Mesenchymal stem cell (in vitro differentiated cells and primary cell): Measurements from ENCODE around the gene CCDC28A.

Experiments used
- DNase-seq: peaks from one replicate; pipeline ENCODE4 v3.0.0-alpha.2; 2013
- H2AFZ ChIP-seq: one replicate; pipeline ENCODE4 v1.6.1; 2013; ENCODE audit warnings: low read depth, mild to moderate bottlenecking, control low read depth, inconsistent platforms, low read length, moderate library complexity
- H2AK5ac ChIP-seq: 2 replicates; pipeline ENCODE4 v1.6.1; 2013; ENCODE audit warnings: low read length, moderate library complexity, mild to moderate bottlenecking, inconsistent platforms; ENCODE audit not compliant: severe bottlenecking
- H2BK120ac ChIP-seq: one replicate; pipeline ENCODE4 v1.6.1; 2013; ENCODE audit warnings: low read depth, mild to moderate bottlenecking, inconsistent platforms, low read length, moderate library complexity
- H2BK12ac ChIP-seq, 2 experiments: one replicate each; pipeline ENCODE4 v1.6.1; 2013; ENCODE audit warnings: inconsistent platforms in 2 of 2, low read length in 2 of 2, mild to moderate bottlenecking in 2 of 2, moderate library complexity in 2 of 2, control low read depth in 1 of 2
- H2BK15ac ChIP-seq: one replicate; pipeline ENCODE4 v1.6.1; 2013; ENCODE audit warnings: mild to moderate bottlenecking, low read depth, inconsistent platforms; ENCODE audit not compliant: poor library complexity, severe bottlenecking
- H2BK5ac ChIP-seq: 2 replicates; pipeline ENCODE4 v1.6.1; 2013; ENCODE audit warnings: low read depth, mild to moderate bottlenecking, low read length, control low read depth, inconsistent platforms; ENCODE audit not compliant: poor library complexity, severe bottlenecking
- H3K14ac ChIP-seq, 2 experiments: one replicate each; pipeline ENCODE4 v1.6.1; 2013; ENCODE audit warnings: inconsistent platforms in 2 of 2, low read length in 2 of 2, control low read depth in 1 of 2, mild to moderate bottlenecking in 1 of 2, moderate library complexity in 1 of 2
- H3K18ac ChIP-seq, 2 experiments: one replicate each; pipeline ENCODE4 v1.6.1; 2013; ENCODE audit warnings: inconsistent platforms in 2 of 2, low read length in 2 of 2, control low read depth in 1 of 2, low read depth in 1 of 2, mild to moderate bottlenecking in 1 of 2
- H3K23ac ChIP-seq, 2 experiments: one replicate each; pipeline ENCODE4 v1.6.1; 2013; ENCODE audit warnings: inconsistent platforms in 2 of 2, low read length in 2 of 2, mild to moderate bottlenecking in 2 of 2, moderate library complexity in 2 of 2, control low read depth in 1 of 2
- H3K27ac ChIP-seq: 2 replicates; pipeline ENCODE4 v1.5.1; 2013; ENCODE audit warnings: mild to moderate bottlenecking, moderate library complexity, low read length, control low read depth, inconsistent platforms; ENCODE audit not compliant: poor library complexity, severe bottlenecking
- H3K27me3 ChIP-seq, 2 experiments: 2 replicates each; pipeline versions ENCODE4 v1.6.1 to v1.7.0; 2013; ENCODE audit warnings: low read length in 2 of 2, mild to moderate bottlenecking in 2 of 2, moderate library complexity in 2 of 2, control low read depth in 1 of 2, inconsistent platforms in 1 of 2; ENCODE audit not compliant: control insufficient read depth in 1 of 2, insufficient read depth in 1 of 2
- H3K36me3 ChIP-seq, 2 experiments: 2 replicates each; pipeline versions ENCODE4 v1.6.1 to v1.7.0; 2013; ENCODE audit warnings: low read length in 2 of 2, control low read depth in 1 of 2, inconsistent platforms in 1 of 2, low read depth in 1 of 2, mild to moderate bottlenecking in 1 of 2; ENCODE audit not compliant: insufficient read depth in 2 of 2, control insufficient read depth in 1 of 2
- H3K4ac ChIP-seq, 2 experiments: one replicate each; pipeline ENCODE4 v1.6.1; 2013; ENCODE audit warnings: inconsistent platforms in 2 of 2, low read length in 2 of 2, mild to moderate bottlenecking in 2 of 2, moderate library complexity in 2 of 2, control low read depth in 1 of 2, low read depth in 1 of 2
- H3K4me1 ChIP-seq: 2 replicates; pipeline ENCODE4 v1.6.1; 2013; ENCODE audit warnings: low read depth, low read length, control low read depth; ENCODE audit not compliant: control insufficient read depth, insufficient read depth
- H3K4me2 ChIP-seq: 2 replicates; pipeline ENCODE4 v1.6.1; 2013; ENCODE audit warnings: low read length, mild to moderate bottlenecking, inconsistent platforms; ENCODE audit not compliant: poor library complexity, severe bottlenecking
- H3K4me3 ChIP-seq, 2 experiments: 2 replicates each; pipeline versions ENCODE4 v1.5.1 to v1.7.0; 2013; ENCODE audit warnings: low read length in 2 of 2, mild to moderate bottlenecking in 2 of 2, control low read depth in 1 of 2, low read depth in 1 of 2; ENCODE audit not compliant: insufficient read depth in 1 of 2
- H3K79me1 ChIP-seq: replicated peaks from 2 replicates; pipeline ENCODE4 v1.6.1; 2013; ENCODE audit warnings: mild to moderate bottlenecking, control low read depth, low read length, inconsistent platforms; ENCODE audit not compliant: poor library complexity, severe bottlenecking
- H3K9ac ChIP-seq: 2 replicates; pipeline ENCODE4 v1.7.0; 2013; ENCODE audit warnings: mild to moderate bottlenecking, low read length, moderate library complexity
- H3K9me3 ChIP-seq: 2 replicates; pipeline ENCODE4 v1.7.0; 2013; ENCODE audit warnings: mild to moderate bottlenecking, low read length; ENCODE audit not compliant: control insufficient read depth
- H4K8ac ChIP-seq: one replicate; pipeline ENCODE4 v1.6.1; 2013; ENCODE audit warnings: inconsistent platforms, mild to moderate bottlenecking, low read length, moderate library complexity
- H4K91ac ChIP-seq: one replicate; pipeline ENCODE4 v1.6.1; 2013; ENCODE audit warnings: mild to moderate bottlenecking, low read length, inconsistent platforms
- WGBS: methylation state at CpG from one replicate; pipeline ENCODE4 v1.1.7; 2013; ENCODE audit warnings: mixed read lengths; 5-methylcytosine and 5-hydroxymethylcytosine counted together

CCDC28A gene

GRCh38 chr6:138778331-138778730, 4.8 kb downstream of the CCDC28A start:
- no peak overlapping the region for H3K4me2 ChIP-seq
- no peak overlapping the region for H4K91ac ChIP-seq
- peaks cover 3 to 60% of the 10 kb centered on the region in 2 experiments for H3K36me3 ChIP-seq
- H3K14ac ChIP-seq = no peak overlapping the region
- H2BK15ac ChIP-seq = no peak overlapping the region
- H3K27ac ChIP-seq = no peak overlapping the region
- H3K4me1 ChIP-seq = no peaks in the 10 kb centered on the region
- H2BK5ac ChIP-seq = no peak overlapping the region
- no peaks in the 10 kb centered on the region for H3K27me3 ChIP-seq
- no peak overlapping the region for H3K9ac ChIP-seq
- no peak for DNase-seq
- no peak overlapping the region for H3K23ac ChIP-seq
- H3K4me3 ChIP-seq = no peak overlapping the region
- H3K4ac ChIP-seq = no peak overlapping the region
- WGBS = 90% methylated on average over 6 of the region's 6 CpGs
- no peak overlapping the region for H4K8ac ChIP-seq
- H2BK120ac ChIP-seq = no peak overlapping the region
- no peaks in the 10 kb centered on the region for H3K9me3 ChIP-seq
- H3K79me1 ChIP-seq = peaks cover 9% of the 10 kb centered on the region
- no peak overlapping the region for H2BK12ac ChIP-seq
- H2AK5ac ChIP-seq = no peak overlapping the region
- no peak overlapping the region for H3K18ac ChIP-seq
- no peak overlapping the region for H2AFZ ChIP-seq

- H3K14ac ChIP-seq = no peak overlapping the region
- no peaks in the 10 kb centered on the region for H3K9me3 ChIP-seq
- no peak overlapping the region for H3K27ac ChIP-seq
- DNase-seq = no peak
- H2BK15ac ChIP-seq = no peak overlapping the region
- H3K9ac ChIP-seq = no peak overlapping the region
- no peak overlapping the region for H2BK5ac ChIP-seq
- no peak overlapping the region for H4K8ac ChIP-seq
- H3K23ac ChIP-seq = no peak overlapping the region
- H2BK120ac ChIP-seq = no peak overlapping the region
- no peaks in the 10 kb centered on the region for H3K79me1 ChIP-seq
- 82% methylated on average over 2 of the region's 4 CpGs for WGBS
- H2AFZ ChIP-seq = no peak overlapping the region
- no peak overlapping the region for H2BK12ac ChIP-seq
- no peak overlapping the region for H3K18ac ChIP-seq
- H3K4me3 ChIP-seq = no peak overlapping the region
- no peak overlapping the region for H2AK5ac ChIP-seq
- no peak overlapping the region for H3K4ac ChIP-seq
- H4K91ac ChIP-seq = no peak overlapping the region
- H3K4me2 ChIP-seq = no peak overlapping the region
- H3K4me1 ChIP-seq = no peaks in the 10 kb centered on the region
- no peaks in the 10 kb centered on the region for H3K27me3 ChIP-seq
- H3K36me3 ChIP-seq = peaks cover 3 to 66% of the 10 kb centered on the region in 2 experiments
These were observed 8.7 kb downstream of the CCDC28A start for GRCh38 chr6:138782243-138782642.

- Histone ChIP-seq H3K4me3 (no peak overlapping the region), H3K4me2 (no peak overlapping the region), H3K14ac (no peak overlapping the region), H2BK5ac (no peak overlapping the region), H3K23ac (no peak overlapping the region), H3K18ac (no peak overlapping the region), H4K8ac (no peak overlapping the region), H2BK15ac (no peak overlapping the region), H2BK120ac (no peak overlapping the region), H3K9ac (no peak overlapping the region), H3K9me3 (no peaks in the 10 kb centered on the region), H2AFZ (no peak overlapping the region), H3K27ac (no peak overlapping the region), H3K36me3 (peaks cover 3 to 58% of the 10 kb centered on the region in 2 experiments), H2AK5ac (no peak overlapping the region), H2BK12ac (no peak overlapping the region), H3K79me1 (no peaks in the 10 kb centered on the region), H4K91ac (no peak overlapping the region), H3K4ac (no peak overlapping the region), H3K4me1 (no peaks in the 10 kb centered on the region), H3K27me3 (no peaks in the 10 kb centered on the region)
- DNase-seq = no peak
- WGBS = 93% methylated on average over 4 of the region's 4 CpGs
These were observed 11.5 kb downstream of the CCDC28A start for GRCh38 chr6:138785079-138785478.

- no peak overlapping the region for H3K27ac ChIP-seq
- H3K14ac ChIP-seq = no peak overlapping the region
- no peak for DNase-seq
- no peak overlapping the region for H2BK5ac ChIP-seq
- no peak overlapping the region for H3K23ac ChIP-seq
- H3K9me3 ChIP-seq = no peaks in the 10 kb centered on the region
- no peak overlapping the region for H3K18ac ChIP-seq
- H2BK120ac ChIP-seq = no peak overlapping the region
- H2BK15ac ChIP-seq = no peak overlapping the region
- WGBS = 96% methylated on average over 3 of the region's 3 CpGs
- no peak overlapping the region for H2AK5ac ChIP-seq
- H3K4me2 ChIP-seq = no peak overlapping the region
- H3K79me1 ChIP-seq = no peaks in the 10 kb centered on the region
- H3K27me3 ChIP-seq = no peaks in the 10 kb centered on the region
- H3K4me1 ChIP-seq = no peaks in the 10 kb centered on the region
- no peak overlapping the region for H3K9ac ChIP-seq
- H2BK12ac ChIP-seq = no peak overlapping the region
- no peak overlapping the region for H3K4ac ChIP-seq
- H3K36me3 ChIP-seq = peaks cover 0 to 58% of the 10 kb centered on the region in 2 experiments
- no peak overlapping the region for H4K8ac ChIP-seq
- H4K91ac ChIP-seq = no peak overlapping the region
- H3K4me3 ChIP-seq = no peak overlapping the region
- no peak overlapping the region for H2AFZ ChIP-seq
These were observed 12.4 kb downstream of the CCDC28A start for GRCh38 chr6:138785980-138786379.
